GM12878 (cell line): Measurements from ENCODE around the gene NUP205. TPM values are rescaled to one million over a fixed set of nuclear protein-coding genes. Genes with fewer than 3 reads are reported as not detected.
A peak's percentile ranks its signal among the peaks of the same experiment; 100 is the strongest.

Experiments
- ATAC-seq: fragments of 200-7000 bp; cut with Tn5 transposase; 3 replicates; pipeline ENCODE4 v1.9.1; 2020; ENCODE audit warnings: mild to moderate bottlenecking, moderate library complexity
- BruUV-seq: library from RNA; stranded (reverse); fragments of 400-500 nt; replicated peaks from 2 replicates; lab custom pipeline; 2021; lab: Mats Ljungman, UMichigan
- CTCF ChIA-PET: fragments of 300-600 bp; sonication (Branson Sonifier 250); formaldehyde crosslinking; extraction: SDS; loops from one replicate; lab custom pipeline; 2021; ENCODE audit warnings: inconsistent platforms; lab: Yijun Ruan, JAX
- POLR2A ChIA-PET: fragments of 350-600 bp; formaldehyde crosslinking; extraction: SDS; loops from one replicate; lab custom pipeline; 2021; ENCODE audit warnings: inconsistent platforms; lab: Charles Lee
- RAD21 ChIA-PET: fragments of 300-600 bp; sonication (Branson Sonifier 250); formaldehyde crosslinking; loops from one replicate; lab custom pipeline; 2023; ENCODE audit warnings: antibody characterized with exemption; ENCODE audit not compliant: unreplicated experiment; lab: Charles Lee
- SMC1A ChIA-PET: fragments of 300-600 bp; sonication (Branson Sonifier 250); formaldehyde crosslinking; loops from one replicate; lab custom pipeline; 2023; ENCODE audit not compliant: unreplicated experiment, uncharacterized antibody; lab: Charles Lee
- DNase-seq: peaks from one replicate; pipeline ENCODE4 v3.0.0-alpha.2; 2011; ENCODE audit warnings: low read depth, low spot score
- FAIRE-seq: peaks from 3 replicates; lab custom pipeline; 2011; peaks lifted over from hg19 to GRCh38; lab: Jason Lieb, UNC
- H2AFZ ChIP-seq: 2 replicates; pipeline ENCODE4 v1.6.0; 2011; ENCODE audit warnings: low read depth, low read length, control low read depth; ENCODE audit not compliant: control insufficient read depth
- H3K27ac ChIP-seq: 2 replicates; pipeline ENCODE4 v1.5.1; 2011; ENCODE audit warnings: control low read depth; ENCODE audit not compliant: control insufficient read depth, insufficient read depth
- H3K27me3 ChIP-seq, 2 experiments: replicated peaks in 1 of 2; 2 replicates each; pipeline versions ENCODE4 v1.6.0 to v1.6.1; 2011; ENCODE audit warnings: low read length in 1 of 2; ENCODE audit not compliant: control insufficient read depth in 2 of 2, insufficient read depth in 2 of 2
- H3K36me3 ChIP-seq, 2 experiments: 2 replicates each; pipeline ENCODE4 v1.5.1; 2011; ENCODE audit warnings: low read length in 1 of 2; ENCODE audit not compliant: control insufficient read depth in 2 of 2, insufficient read depth in 2 of 2
- H3K4me1 ChIP-seq: 2 replicates; pipeline ENCODE4 v1.6.1; 2011; ENCODE audit warnings: mild to moderate bottlenecking, low read length, moderate library complexity, mixed read lengths; ENCODE audit not compliant: control insufficient read depth, insufficient read depth
- H3K4me2 ChIP-seq: 2 replicates; pipeline ENCODE4 v1.6.0; 2011; ENCODE audit warnings: control low read depth; ENCODE audit not compliant: control insufficient read depth, insufficient read depth
- H3K4me3 ChIP-seq: fragments of 200-600 bp; sonication (generic); 2 replicates; pipeline ENCODE4 v1.5.1; 2016
- H3K79me2 ChIP-seq: 2 replicates; pipeline ENCODE4 v1.6.0; 2011; ENCODE audit warnings: low read length; ENCODE audit not compliant: control insufficient read depth, insufficient read depth
- H3K9ac ChIP-seq: 2 replicates; pipeline ENCODE4 v1.8.0; 2011; ENCODE audit warnings: low read length, control low read depth, mixed read lengths; ENCODE audit not compliant: control insufficient read depth, insufficient read depth
- H3K9me3 ChIP-seq: replicated peaks from 3 replicates; pipeline ENCODE4 v1.5.1; 2011; ENCODE audit warnings: mild to moderate bottlenecking, low read length; ENCODE audit not compliant: control insufficient read depth, insufficient read depth
- H4K20me1 ChIP-seq: 2 replicates; pipeline ENCODE4 v1.6.0; 2011; ENCODE audit not compliant: control insufficient read depth, insufficient read depth
- CBX3 ChIP-seq: fragments of 200-600 bp; sonication (generic); IDR thresholded peaks from 2 replicates; pipeline ENCODE4 v1.6.1; 2016; ENCODE audit warnings: low read depth, borderline replicate concordance
- CHD4 ChIP-seq: fragments of 200-600 bp; sonication (generic); IDR thresholded peaks from 2 replicates; pipeline ENCODE4 v1.6.1; 2016; ENCODE audit warnings: mild to moderate bottlenecking
- EZH2 ChIP-seq: IDR thresholded peaks from 2 replicates; pipeline ENCODE4 v1.6.1; 2012; ENCODE audit warnings: low read depth, mild to moderate bottlenecking, control low read depth, inconsistent platforms, low read length, borderline replicate concordance; ENCODE audit not compliant: control insufficient read depth
- HDAC6 ChIP-seq: fragments of 200-600 bp; sonication (generic); IDR thresholded peaks from one replicate; pipeline ENCODE4 v1.8.0; 2017; ENCODE audit warnings: antibody characterized with exemption; ENCODE audit not compliant: unreplicated experiment
- MYB ChIP-seq: fragments of 150-350 bp; IDR thresholded peaks from 2 replicates; pipeline ENCODE4 v1.6.1; 2014; ENCODE audit warnings: mild to moderate bottlenecking, low read depth, low read length, borderline replicate concordance
- NFYA ChIP-seq: IDR thresholded peaks from 2 replicates; pipeline ENCODE4 v1.6.1; 2011; ENCODE audit warnings: low read depth, mild to moderate bottlenecking, low read length, improper control_type of control experiment, borderline replicate concordance
- RFX5 ChIP-seq: IDR thresholded peaks from 2 replicates; pipeline ENCODE4 v1.6.1; 2011; ENCODE audit warnings: low read depth, low read length, improper control_type of control experiment
- SMAD1 ChIP-seq: fragments of 450-650 bp; IDR thresholded peaks from 2 replicates; pipeline ENCODE4 v1.6.1; 2018; ENCODE audit warnings: mild to moderate bottlenecking, low read depth; ENCODE audit not compliant: partially characterized antibody
- SMC3 ChIP-seq: IDR thresholded peaks from 2 replicates; pipeline ENCODE4 v1.6.1; 2011; ENCODE audit warnings: low read length, improper control_type of control experiment, borderline replicate concordance
- YBX1 ChIP-seq: fragments of 450-650 bp; IDR thresholded peaks from 2 replicates; pipeline ENCODE4 v1.6.1; 2016; ENCODE audit warnings: antibody characterized with exemption
- WGBS: methylation state at CpG from one replicate; pipeline ENCODE4 v1.1.6; 2016; ENCODE audit warnings: low lambda C conversion rate; ENCODE audit not compliant: insufficient replicate concordance, insufficient coverage; ENCODE audit errors: missing lambda C conversion rate; 5-methylcytosine and 5-hydroxymethylcytosine counted together
- in situ Hi-C: fragments of 300-500 bp; cut with MboI; formaldehyde crosslinking; loops from 9 replicates; pipeline ENCODE4 v1.14.3; 2018; ENCODE audit warnings: mixed read lengths
- intact Hi-C: fragments of 100-400 bp; cut with micrococcal nuclease; formaldehyde crosslinking; loops from one replicate; pipeline ENCODE4 v1.14.2; 2022; ENCODE audit not compliant: unreplicated experiment
- polyA plus RNA-seq, 11 experiments: library from polyadenylated mRNA; depleted of rRNA in 4 of 11; unstranded in 6 of 11; stranded (reverse) in 5 of 11; fragments of >200 nt; fragmentation: Nextera tagmentation in 4 of 11; fragmentation: Illumina TruSeq in 1 of 11; extraction: Ambion mirVana in 4 of 11; extraction: Trizol in 1 of 11; gene quantifications; 1 replicate in 1 of 11; 2 replicates in 10 of 11; pipeline versions ENCODE4 v1.2.1 to v1.2.3, GENCODE V29; 2011 to 2016; ENCODE audit warnings: inconsistent platforms in 2 of 11, missing spikeins in 2 of 11, low read depth in 1 of 11
- total RNA-seq, 4 experiments: library from RNA; depleted of rRNA in 3 of 4; stranded (reverse); fragments of >200 nt in 3 of 4; fragmentation: Illumina TruSeq in 1 of 4; extraction: Trizol in 1 of 4; gene quantifications; 2 replicates each; pipeline versions ENCODE4 v1.2.1 to v1.2.3, GENCODE V29; 2013 to 2021
- TF ChIP-seq, protein P1 (sequence below): IDR thresholded peaks from 2 replicates; pipeline ENCODE4 v1.6.1; 2011; ENCODE audit warnings: borderline replicate concordance, low read depth, mild to moderate bottlenecking, moderate library complexity, low read length; ENCODE audit not compliant: insufficient read depth, poor library complexity, severe bottlenecking
- TF ChIP-seq, protein P2 (sequence below): IDR thresholded peaks from 2 replicates; pipeline ENCODE4 v1.6.1; 2012; ENCODE audit warnings: low read length, inconsistent platforms
- TF ChIP-seq, protein P3 (sequence below): fragments of 450-650 bp; IDR thresholded peaks from 2 replicates; pipeline ENCODE4 v1.6.1; 2016; ENCODE audit warnings: mild to moderate bottlenecking

The NUP205 gene
- total and polyA plus RNA-seq, 10 of the 15 experiments (the other 5 are each of a cell fraction or from before 2014, with no cell fraction given) = 41.4 to 110 (median 85.9) TPM

DNA sequence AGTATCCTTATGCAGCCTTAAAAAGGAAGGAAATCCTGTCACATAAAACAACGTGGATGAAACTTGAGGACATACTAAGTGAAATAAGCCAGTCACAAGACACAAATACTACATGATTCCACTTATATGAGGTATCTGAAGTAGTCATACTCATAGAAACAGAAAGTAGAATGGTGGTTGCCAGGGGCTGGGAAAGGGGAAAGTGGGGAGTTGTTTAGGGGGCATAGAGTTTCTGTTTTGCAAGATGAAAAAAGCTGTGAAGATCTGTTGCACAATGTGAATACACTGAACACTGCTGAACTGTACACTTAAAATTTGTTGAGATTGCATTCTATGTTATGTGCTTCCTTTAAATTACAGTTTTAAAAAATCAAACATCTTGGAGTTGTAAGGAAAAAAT, 2.9 kb downstream of the NUP205 start:
- peaks cover 59% of the 10 kb centered on the region for H3K79me2 ChIP-seq
- BruUV-seq = no TSS peak
- SMC1A ChIA-PET = interaction anchor here (1.2 to 1.9 kb wide), 2 partner anchors 8 to 9 kb away, joined by 3 to 5 read pairs; no protein-coding TSS in a partner anchor
- H4K20me1 ChIP-seq = no peaks in the 10 kb centered on the region
- H3K36me3 ChIP-seq = no peaks in the 10 kb centered on the region
- no peak overlapping the region for H3K9ac ChIP-seq
- intact Hi-C loops = no loop called here
- TF ChIP-seq RFX5 = no peak
- no peak for TF ChIP-seq MYB
- no peak for TF ChIP-seq CBX3
- no peak for TF ChIP-seq SMAD1
- TF ChIP-seq CHD4 = no peak
- TF ChIP-seq EZH2 = no peak
- no peak for TF ChIP-seq HDAC6
- TF ChIP-seq, protein P1, sequence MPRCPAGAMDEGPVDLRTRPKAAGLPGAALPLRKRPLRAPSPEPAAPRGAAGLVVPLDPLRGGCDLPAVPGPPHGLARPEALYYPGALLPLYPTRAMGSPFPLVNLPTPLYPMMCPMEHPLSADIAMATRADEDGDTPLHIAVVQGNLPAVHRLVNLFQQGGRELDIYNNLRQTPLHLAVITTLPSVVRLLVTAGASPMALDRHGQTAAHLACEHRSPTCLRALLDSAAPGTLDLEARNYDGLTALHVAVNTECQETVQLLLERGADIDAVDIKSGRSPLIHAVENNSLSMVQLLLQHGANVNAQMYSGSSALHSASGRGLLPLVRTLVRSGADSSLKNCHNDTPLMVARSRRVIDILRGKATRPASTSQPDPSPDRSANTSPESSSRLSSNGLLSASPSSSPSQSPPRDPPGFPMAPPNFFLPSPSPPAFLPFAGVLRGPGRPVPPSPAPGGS = no peak
- TF ChIP-seq NFYA = no peak
- TF ChIP-seq YBX1 = no peak
- TF ChIP-seq, protein P2, sequence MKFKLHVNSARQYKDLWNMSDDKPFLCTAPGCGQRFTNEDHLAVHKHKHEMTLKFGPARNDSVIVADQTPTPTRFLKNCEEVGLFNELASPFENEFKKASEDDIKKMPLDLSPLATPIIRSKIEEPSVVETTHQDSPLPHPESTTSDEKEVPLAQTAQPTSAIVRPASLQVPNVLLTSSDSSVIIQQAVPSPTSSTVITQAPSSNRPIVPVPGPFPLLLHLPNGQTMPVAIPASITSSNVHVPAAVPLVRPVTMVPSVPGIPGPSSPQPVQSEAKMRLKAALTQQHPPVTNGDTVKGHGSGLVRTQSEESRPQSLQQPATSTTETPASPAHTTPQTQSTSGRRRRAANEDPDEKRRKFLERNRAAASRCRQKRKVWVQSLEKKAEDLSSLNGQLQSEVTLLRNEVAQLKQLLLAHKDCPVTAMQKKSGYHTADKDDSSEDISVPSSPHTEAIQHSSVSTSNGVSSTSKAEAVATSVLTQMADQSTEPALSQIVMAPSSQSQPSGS = no peak
- TF ChIP-seq, protein P3, sequence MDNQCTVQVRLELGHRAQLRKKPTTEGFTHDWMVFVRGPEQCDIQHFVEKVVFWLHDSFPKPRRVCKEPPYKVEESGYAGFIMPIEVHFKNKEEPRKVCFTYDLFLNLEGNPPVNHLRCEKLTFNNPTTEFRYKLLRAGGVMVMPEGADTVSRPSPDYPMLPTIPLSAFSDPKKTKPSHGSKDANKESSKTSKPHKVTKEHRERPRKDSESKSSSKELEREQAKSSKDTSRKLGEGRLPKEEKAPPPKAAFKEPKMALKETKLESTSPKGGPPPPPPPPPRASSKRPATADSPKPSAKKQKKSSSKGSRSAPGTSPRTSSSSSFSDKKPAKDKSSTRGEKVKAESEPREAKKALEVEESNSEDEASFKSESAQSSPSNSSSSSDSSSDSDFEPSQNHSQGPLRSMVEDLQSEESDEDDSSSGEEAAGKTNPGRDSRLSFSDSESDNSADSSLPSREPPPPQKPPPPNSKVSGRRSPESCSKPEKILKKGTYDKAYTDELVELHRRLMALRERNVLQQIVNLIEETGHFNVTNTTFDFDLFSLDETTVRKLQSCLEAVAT = no peak
- no peak for TF ChIP-seq SMC3
- H3K9me3 ChIP-seq = no peaks in the 10 kb centered on the region; the same call in 2 of the 3 replicates
- CTCF ChIA-PET = interaction anchor here (1.0 to 1.7 kb wide), 5 partner anchors 9 to 286 kb away, joined by 3 to 6 read pairs (median 4); no protein-coding TSS in a partner anchor
- no peak overlapping the region for H3K4me3 ChIP-seq
- H3K4me1 ChIP-seq = peaks cover 18% of the 10 kb centered on the region
- ATAC-seq (no peak), FAIRE-seq (no peak), DNase-seq (no peak)
- H3K27ac ChIP-seq = no peak overlapping the region
- peak overlapping the region; percentile 15 for H3K4me2 ChIP-seq
- in situ Hi-C loops = no loop called here
- H3K27me3 ChIP-seq = no peaks in the 10 kb centered on the region
- POLR2A ChIA-PET = no interaction called here
- H2AFZ ChIP-seq = no peak overlapping the region
- WGBS = 52% methylated on average over 1 of the region's 1 CpG
- RAD21 ChIA-PET = no interaction called here
